Astrocyte (in vitro differentiated cells and primary cell): ENCODE data around the gene BORCS6. TPM values are rescaled to one million over a fixed set of nuclear protein-coding genes. Genes with fewer than 3 reads are reported as not detected.

Experiments used
- DNase-seq: peaks from one replicate; pipeline ENCODE4 v3.0.0-alpha.2; 2010; ENCODE audit warnings: low read depth
- FAIRE-seq: peaks from 2 replicates; lab custom pipeline; 2011; peaks lifted over from hg19 to GRCh38; lab: Jason Lieb, UNC
- H2AFZ ChIP-seq: 2 replicates; pipeline ENCODE4 v1.6.0; 2012; ENCODE audit warnings: low read depth, low read length, inconsistent platforms
- H3K27ac ChIP-seq: 2 replicates; pipeline ENCODE4 v1.5.1; 2011; ENCODE audit warnings: low read depth, low read length, inconsistent platforms
- H3K27me3 ChIP-seq: 2 replicates; pipeline ENCODE4 v1.6.0; 2011; ENCODE audit warnings: low read length, inconsistent platforms; ENCODE audit not compliant: insufficient read depth
- H3K36me3 ChIP-seq: 2 replicates; pipeline ENCODE4 v1.5.1; 2011; ENCODE audit warnings: low read length, inconsistent platforms; ENCODE audit not compliant: insufficient read depth
- H3K4me1 ChIP-seq: 2 replicates; pipeline ENCODE4 v1.5.1; 2011; ENCODE audit warnings: low read length, inconsistent platforms; ENCODE audit not compliant: insufficient read depth
- H3K4me2 ChIP-seq: 2 replicates; pipeline ENCODE4 v1.6.0; 2012; ENCODE audit warnings: low read length, inconsistent platforms
- H3K4me3 ChIP-seq: 2 replicates; pipeline ENCODE4 v1.5.1; 2011; ENCODE audit warnings: low read depth, mild to moderate bottlenecking, low read length, inconsistent platforms; ENCODE audit not compliant: insufficient read depth
- H3K79me2 ChIP-seq: 2 replicates; pipeline ENCODE4 v1.6.0; 2012; ENCODE audit warnings: mild to moderate bottlenecking, low read length, inconsistent platforms; ENCODE audit not compliant: insufficient read depth
- H3K9ac ChIP-seq: 2 replicates; pipeline ENCODE4 v1.6.0; 2012; ENCODE audit warnings: mild to moderate bottlenecking, low read length, inconsistent platforms
- H3K9me3 ChIP-seq: 2 replicates; pipeline ENCODE4 v1.5.1; 2012; ENCODE audit warnings: low read depth, mild to moderate bottlenecking, low read length, inconsistent platforms; ENCODE audit not compliant: insufficient read depth
- H4K20me1 ChIP-seq: 2 replicates; pipeline ENCODE4 v1.6.0; 2012; ENCODE audit warnings: low read length, inconsistent platforms; ENCODE audit not compliant: insufficient read depth
- H3K27ac Mint-ChIP-seq: one replicate; pipeline ENCODE4 v1.8.0; 2021; ENCODE audit warnings: mild to moderate bottlenecking, mixed read lengths; ENCODE audit not compliant: unreplicated experiment
- H3K27me3 Mint-ChIP-seq: one replicate; pipeline ENCODE4 v1.8.0; 2021; ENCODE audit warnings: low read depth, mixed read lengths; ENCODE audit not compliant: unreplicated experiment
- H3K36me3 Mint-ChIP-seq: one replicate; pipeline ENCODE4 v1.8.0; 2021; ENCODE audit warnings: low read depth, mixed read lengths; ENCODE audit not compliant: unreplicated experiment
- H3K4me1 Mint-ChIP-seq: one replicate; pipeline ENCODE4 v1.8.0; 2021; ENCODE audit warnings: low read depth, mixed read lengths; ENCODE audit not compliant: unreplicated experiment
- H3K4me3 Mint-ChIP-seq: one replicate; pipeline ENCODE4 v1.8.0; 2021; ENCODE audit warnings: mild to moderate bottlenecking, moderate library complexity, mixed read lengths; ENCODE audit not compliant: unreplicated experiment
- H3K9me3 Mint-ChIP-seq: one replicate; pipeline ENCODE4 v1.8.0; 2021; ENCODE audit warnings: mild to moderate bottlenecking, mixed read lengths; ENCODE audit not compliant: unreplicated experiment
- EZH2 ChIP-seq: IDR thresholded peaks from 2 replicates; pipeline ENCODE4 v1.6.1; 2012; ENCODE audit warnings: mild to moderate bottlenecking, low read length, inconsistent platforms; ENCODE audit not compliant: insufficient read depth
- total RNA-seq: library from RNA; stranded (reverse); gene quantifications from 2 replicates; pipeline ENCODE4 v1.2.1, GENCODE V29; 2021
- TF ChIP-seq, protein P1 (sequence below): IDR thresholded peaks from 2 replicates; pipeline ENCODE4 v1.5.1; 2011; ENCODE audit warnings: low read depth, mild to moderate bottlenecking, inconsistent platforms, low read length, moderate library complexity; ENCODE audit not compliant: insufficient read depth

BORCS6 gene
- total RNA-seq, 1 donor from 2014 or later: 6.6 TPM

DNA sequence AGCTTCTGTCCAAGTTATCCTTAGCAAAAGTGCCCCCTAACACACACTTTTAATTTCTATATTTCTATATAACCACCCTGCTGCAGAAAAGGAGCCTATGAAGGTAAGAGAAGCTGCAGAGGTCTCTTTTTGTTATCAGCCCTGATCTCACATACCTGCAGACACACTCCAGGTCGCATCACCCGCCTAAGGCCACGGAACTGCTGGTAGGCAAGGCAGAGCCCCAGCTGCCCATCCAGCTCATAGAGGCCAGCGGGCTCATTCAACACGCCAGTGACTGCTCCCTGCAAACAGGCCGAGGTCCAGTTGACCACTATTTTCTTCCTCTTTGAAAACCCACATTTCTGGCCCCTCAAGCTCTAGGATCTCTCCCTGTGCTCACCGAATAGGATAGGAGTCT is 45.7 kb upstream of the BORCS6 start:
- no peaks in the 10 kb centered on the region for H3K27me3 Mint-ChIP-seq
- DNase-seq (no peak), FAIRE-seq (no peak)
- Histone ChIP-seq H3K79me2 (no peaks in the 10 kb centered on the region), H3K9me3 (no peaks in the 10 kb centered on the region), H4K20me1 (no peaks in the 10 kb centered on the region), H2AFZ (no peak overlapping the region), H3K4me3 (no peak overlapping the region), H3K4me2 (no peak overlapping the region), H3K4me1 (no peaks in the 10 kb centered on the region), H3K9ac (no peak overlapping the region), H3K27me3 (no peaks in the 10 kb centered on the region), H3K27ac (no peak overlapping the region), H3K36me3 (peaks cover 6% of the 10 kb centered on the region)
- H3K9me3 Mint-ChIP-seq: no peaks in the 10 kb centered on the region
- H3K27ac Mint-ChIP-seq: no peak overlapping the region
- TF ChIP-seq, protein P1, sequence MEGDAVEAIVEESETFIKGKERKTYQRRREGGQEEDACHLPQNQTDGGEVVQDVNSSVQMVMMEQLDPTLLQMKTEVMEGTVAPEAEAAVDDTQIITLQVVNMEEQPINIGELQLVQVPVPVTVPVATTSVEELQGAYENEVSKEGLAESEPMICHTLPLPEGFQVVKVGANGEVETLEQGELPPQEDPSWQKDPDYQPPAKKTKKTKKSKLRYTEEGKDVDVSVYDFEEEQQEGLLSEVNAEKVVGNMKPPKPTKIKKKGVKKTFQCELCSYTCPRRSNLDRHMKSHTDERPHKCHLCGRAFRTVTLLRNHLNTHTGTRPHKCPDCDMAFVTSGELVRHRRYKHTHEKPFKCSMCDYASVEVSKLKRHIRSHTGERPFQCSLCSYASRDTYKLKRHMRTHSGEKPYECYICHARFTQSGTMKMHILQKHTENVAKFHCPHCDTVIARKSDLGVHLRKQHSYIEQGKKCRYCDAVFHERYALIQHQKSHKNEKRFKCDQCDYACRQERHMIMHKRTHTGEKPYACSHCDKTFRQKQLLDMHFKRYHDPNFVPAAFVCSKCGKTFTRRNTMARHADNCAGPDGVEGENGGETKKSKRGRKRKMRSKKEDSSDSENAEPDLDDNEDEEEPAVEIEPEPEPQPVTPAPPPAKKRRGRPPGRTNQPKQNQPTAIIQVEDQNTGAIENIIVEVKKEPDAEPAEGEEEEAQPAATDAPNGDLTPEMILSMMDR: no peak
- no peak for TF ChIP-seq EZH2
- no peaks in the 10 kb centered on the region for H3K4me1 Mint-ChIP-seq
- peak overlapping the region; percentile 34 for H3K4me3 Mint-ChIP-seq
- peaks cover 14% of the 10 kb centered on the region for H3K36me3 Mint-ChIP-seq

DNA sequence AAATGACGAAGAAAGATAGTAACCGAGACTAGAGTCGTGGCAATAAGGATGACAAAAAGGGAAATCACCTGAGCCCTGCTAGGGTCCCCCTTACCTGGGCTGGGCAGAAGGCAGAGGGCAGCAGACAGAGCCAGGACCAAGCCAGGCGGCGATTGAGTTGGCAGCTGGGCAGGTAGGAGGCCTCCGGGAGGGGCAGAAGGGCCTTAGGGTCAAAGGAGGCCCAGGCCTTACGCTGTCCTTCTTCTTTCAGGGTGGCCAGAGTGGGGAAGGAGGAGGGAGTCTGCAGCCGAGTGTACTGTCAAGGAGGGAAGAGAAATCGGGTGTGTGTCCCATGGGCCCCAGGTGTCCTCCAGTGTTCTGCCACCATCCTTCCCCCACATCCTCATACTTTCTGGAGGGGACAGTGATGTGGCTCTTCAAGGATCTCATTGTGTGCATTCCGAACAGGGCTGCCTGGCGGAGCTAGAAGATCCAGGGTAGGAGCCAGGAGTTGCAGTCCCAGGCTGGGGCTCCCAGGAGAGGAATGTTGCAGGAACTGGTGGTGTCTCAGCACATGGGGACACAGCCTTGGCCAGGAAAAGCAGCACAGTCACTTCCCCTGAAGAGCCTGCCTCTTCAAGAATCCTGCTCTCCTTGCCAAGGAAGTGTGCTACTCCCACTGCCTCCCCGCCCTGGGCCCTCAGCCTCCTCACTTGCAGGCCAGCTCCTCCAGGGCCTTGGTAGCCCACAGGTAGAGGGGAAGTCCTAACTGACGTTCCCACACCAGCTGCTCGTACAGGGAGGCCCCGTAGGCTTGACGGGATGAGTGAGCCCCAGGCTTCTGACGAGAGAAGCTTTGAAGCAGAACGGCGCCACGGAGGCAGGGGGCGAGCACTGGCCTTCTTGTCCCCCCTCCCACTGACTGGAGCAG is 44.6 kb upstream of the BORCS6 start:
- H4K20me1 ChIP-seq: no peaks in the 10 kb centered on the region
- peaks cover 14% of the 10 kb centered on the region for H3K36me3 Mint-ChIP-seq
- H3K27ac ChIP-seq: no peak overlapping the region
- no peak for DNase-seq
- no peaks in the 10 kb centered on the region for H3K79me2 ChIP-seq
- H3K4me3 Mint-ChIP-seq: no peak overlapping the region
- no peak for FAIRE-seq
- no peaks in the 10 kb centered on the region for H3K27me3 Mint-ChIP-seq
- H3K27me3 ChIP-seq: no peaks in the 10 kb centered on the region
- H3K9me3 ChIP-seq: no peaks in the 10 kb centered on the region
- H3K9me3 Mint-ChIP-seq: no peaks in the 10 kb centered on the region
- H3K27ac Mint-ChIP-seq: no peak overlapping the region
- TF ChIP-seq EZH2: no peak
- TF ChIP-seq, protein P1: no peak
- H3K4me1 ChIP-seq: no peaks in the 10 kb centered on the region
- H3K4me3 ChIP-seq: no peak overlapping the region
- no peaks in the 10 kb centered on the region for H3K4me1 Mint-ChIP-seq
- no peak overlapping the region for H3K4me2 ChIP-seq
- no peak overlapping the region for H3K9ac ChIP-seq
- no peak overlapping the region for H2AFZ ChIP-seq
- H3K36me3 ChIP-seq: peaks cover 13% of the 10 kb centered on the region

DNA sequence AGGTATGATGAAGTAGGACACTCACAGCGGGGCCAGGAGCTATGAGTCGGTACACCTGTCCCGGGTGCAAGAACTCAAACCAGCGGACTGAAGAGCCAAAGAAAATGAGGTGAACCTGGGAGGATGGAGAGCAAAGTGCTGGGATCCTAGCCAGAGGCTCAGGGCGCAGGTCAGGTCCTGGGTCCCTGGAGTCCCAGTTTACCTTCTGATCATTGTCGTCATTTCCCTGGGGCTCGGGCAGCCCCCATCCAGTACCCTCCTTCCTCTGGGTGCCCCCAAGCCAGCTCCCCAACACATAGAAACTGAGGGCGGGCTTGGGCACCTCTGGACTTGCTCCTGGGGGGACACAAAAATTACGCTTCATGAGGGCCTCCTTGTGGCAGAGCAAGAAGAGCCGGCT is 41.7 kb upstream of the BORCS6 start:
- Histone ChIP-seq H3K36me3 (peaks cover 14% of the 10 kb centered on the region), H2AFZ (no peak overlapping the region), H3K4me2 (no peak overlapping the region), H3K9ac (no peak overlapping the region), H3K4me1 (no peaks in the 10 kb centered on the region), H3K79me2 (no peaks in the 10 kb centered on the region), H3K27ac (no peak overlapping the region), H4K20me1 (peaks cover 8% of the 10 kb centered on the region), H3K27me3 (no peaks in the 10 kb centered on the region), H3K4me3 (no peak overlapping the region), H3K9me3 (no peaks in the 10 kb centered on the region)
- FAIRE-seq (no peak), DNase-seq (no peak)
- Mint-ChIP-seq H3K4me3 (no peak overlapping the region), H3K9me3 (no peaks in the 10 kb centered on the region), H3K4me1 (no peaks in the 10 kb centered on the region), H3K27me3 (no peaks in the 10 kb centered on the region), H3K36me3 (peaks cover 12% of the 10 kb centered on the region), H3K27ac (no peak overlapping the region)
- TF ChIP-seq, protein P1: no peak
- TF ChIP-seq EZH2: no peak
